Breast epithelium (tissue), 4 donors: ENCODE measurements around the gene ACOXL. TPM values are rescaled to one million over a fixed set of nuclear protein-coding genes. Genes with fewer than 3 reads are reported as not detected.

Experiments
- DNase-seq, 2 donors: peaks; one replicate each; pipeline ENCODE4 v3.0.0-alpha.2; 2019; ENCODE audit warnings: low spot score in 2 of 2
- H3K27ac ChIP-seq, 2 donors: fragments of 200-600 bp; sonication (generic) in 1 of 2; one replicate each; pipeline ENCODE4 v1.5.1; 2016 to 2019; ENCODE audit warnings: mild to moderate bottlenecking in 1 of 2
- H3K27me3 ChIP-seq, 2 donors: fragments of 200-600 bp; sonication (generic) in 1 of 2; one replicate each; pipeline versions ENCODE4 v1.5.1 to v1.6.0; 2017 to 2019; ENCODE audit warnings: control low read depth in 1 of 2, mild to moderate bottlenecking in 1 of 2
- H3K36me3 ChIP-seq: fragments of 200-600 bp; one replicate; pipeline ENCODE4 v1.5.1; 2019
- H3K4me1 ChIP-seq, 2 donors: fragments of 200-600 bp; sonication (generic); one replicate each; pipeline ENCODE4 v1.5.1; 2016 to 2019; ENCODE audit warnings: control low read depth in 1 of 2
- H3K4me3 ChIP-seq, 3 donors: fragments of 200-600 bp; sonication (generic); 1 replicate in 2 of 3; 2 replicates in 1 of 3; pipeline ENCODE4 v1.5.1; 2016 to 2019; ENCODE audit warnings: mild to moderate bottlenecking in 3 of 3, moderate library complexity in 2 of 3
- H3K9me3 ChIP-seq, 2 donors: fragments of 200-600 bp; sonication (generic) in 1 of 2; one replicate each; pipeline ENCODE4 v1.5.1; 2016 to 2019; ENCODE audit warnings: control low read depth in 1 of 2
- CTCF ChIP-seq, 3 donors: fragments of 450-650 bp; IDR thresholded peaks; one replicate each; pipeline ENCODE4 v1.5.1; 2016 to 2017; ENCODE audit warnings: antibody characterized with exemption in 3 of 3, mild to moderate bottlenecking in 3 of 3, moderate library complexity in 3 of 3
- POLR2A ChIP-seq: fragments of 450-650 bp; IDR thresholded peaks from one replicate; pipeline ENCODE4 v1.6.1; 2016; ENCODE audit warnings: antibody characterized with exemption, mild to moderate bottlenecking, moderate library complexity
- POLR2AphosphoS5 ChIP-seq, 3 donors: sonication (generic); formaldehyde crosslinking; IDR thresholded peaks; one replicate each; pipeline ENCODE4 v1.6.1; 2017; ENCODE audit warnings: antibody characterized with exemption in 3 of 3
- intact Hi-C: fragments of 100-400 bp; cut with DNase I; formaldehyde crosslinking; loops from one replicate; pipeline ENCODE4 v1.15.1; 2023; ENCODE audit warnings: low total_unique reads
- total RNA-seq, 3 donors: library from RNA; depleted of rRNA; stranded (reverse); fragments of >200 nt; gene quantifications; one replicate each; pipeline ENCODE4 v1.1.0, GENCODE V29; 2016

Gene ACOXL
- total RNA-seq, 3 donors from 2014 or later = not detected

DNA sequence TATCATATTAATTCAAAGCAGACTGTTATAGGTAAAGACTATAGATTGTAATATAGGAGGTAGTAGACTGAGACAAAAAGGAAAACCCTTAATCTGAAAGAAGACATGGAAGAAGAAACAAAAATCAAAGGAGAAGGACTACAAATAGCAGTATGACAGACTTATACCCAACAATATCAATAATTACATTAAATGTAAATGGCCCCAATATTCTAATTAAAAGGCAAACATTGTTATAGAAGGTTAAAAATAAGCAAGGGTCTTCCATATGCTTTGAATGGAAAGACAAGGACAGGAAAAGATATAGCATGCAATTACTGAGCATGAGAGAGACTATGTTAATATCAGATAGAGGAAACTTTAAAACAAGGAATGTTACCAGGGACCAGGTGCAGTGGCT lies 278.8 kb downstream of the ACOXL start:
- no peak for DNase-seq
- Histone ChIP-seq H3K27me3 (no peaks in the 10 kb centered on the region), H3K27ac (no peak overlapping the region), H3K4me3 (no peak overlapping the region), H3K36me3 (no peaks in the 10 kb centered on the region), H3K4me1 (no peaks in the 10 kb centered on the region), H3K9me3 (peaks cover 7 to 29% of the 10 kb centered on the region in 2 donors)
- no peak for TF ChIP-seq CTCF (IDR thresholded peaks at IDR 0.05)
- no peak for TF ChIP-seq POLR2AphosphoS5 (IDR thresholded peaks at IDR 0.05)
- TF ChIP-seq POLR2A = no peak
- intact Hi-C loops = no loop called here

- Histone ChIP-seq H3K4me3 (no peak overlapping the region), H3K36me3 (no peaks in the 10 kb centered on the region), H3K27ac (no peak overlapping the region), H3K4me1 (no peaks in the 10 kb centered on the region), H3K9me3 (peaks cover 7 to 29% of the 10 kb centered on the region in 2 donors), H3K27me3 (no peaks in the 10 kb centered on the region)
- TF ChIP-seq CTCF (IDR thresholded peaks at IDR 0.05) (no peak), POLR2A (no peak), POLR2AphosphoS5 (IDR thresholded peaks at IDR 0.05) (no peak)
- DNase-seq = no peak
- intact Hi-C loops = no loop called here
Observed at GRCh38 chr2:111015283-111015995, 283.1 kb downstream of the ACOXL start.

GRCh38 chr2:111017034-111017622 lies 284.8 kb downstream of the ACOXL start:
- H3K4me3 ChIP-seq = no peak overlapping the region
- H3K36me3 ChIP-seq = no peaks in the 10 kb centered on the region
- intact Hi-C loops = no loop called here
- no peak overlapping the region for H3K27ac ChIP-seq
- no peaks in the 10 kb centered on the region for H3K27me3 ChIP-seq
- peaks cover 4 to 13% of the 10 kb centered on the region in 2 donors for H3K9me3 ChIP-seq
- H3K4me1 ChIP-seq = no peaks in the 10 kb centered on the region
- TF ChIP-seq CTCF (IDR thresholded peaks at IDR 0.05) = no peak
- TF ChIP-seq POLR2A = no peak
- TF ChIP-seq POLR2AphosphoS5 (IDR thresholded peaks at IDR 0.05) = no peak
- DNase-seq = no peak

DNA sequence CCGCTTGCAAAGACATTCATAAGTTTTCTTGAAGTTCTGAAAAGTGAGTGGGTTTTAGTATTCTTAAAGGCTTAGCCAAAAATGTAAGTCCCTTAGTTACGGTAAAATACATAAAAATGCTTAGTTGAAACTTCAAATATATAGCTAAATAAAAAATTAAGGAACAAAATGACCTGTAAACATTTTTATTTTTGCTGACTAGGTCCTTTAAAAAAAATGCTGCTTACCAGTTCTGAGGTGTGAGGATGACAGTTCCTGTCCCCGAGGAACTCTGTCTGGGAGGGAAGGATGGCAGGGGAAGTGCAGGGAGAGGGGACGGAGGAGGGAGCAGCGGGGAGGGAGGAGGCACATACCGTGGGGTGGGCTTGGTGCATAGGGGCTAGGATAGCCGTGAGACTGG lies 285.5 kb downstream of the ACOXL start:
- no peaks in the 10 kb centered on the region for H3K36me3 ChIP-seq
- no peaks in the 10 kb centered on the region for H3K27me3 ChIP-seq
- no peak for TF ChIP-seq POLR2A
- no peak for TF ChIP-seq POLR2AphosphoS5 (IDR thresholded peaks at IDR 0.05)
- TF ChIP-seq CTCF (IDR thresholded peaks at IDR 0.05) = no peak
- no peak overlapping the region for H3K4me3 ChIP-seq
- DNase-seq = no peak
- peaks cover 4 to 10% of the 10 kb centered on the region in 2 donors for H3K9me3 ChIP-seq
- H3K27ac ChIP-seq = no peak overlapping the region
- no peaks in the 10 kb centered on the region for H3K4me1 ChIP-seq
- intact Hi-C loops = no loop called here

- Histone ChIP-seq H3K27ac (no peak overlapping the region), H3K4me1 (no peaks in the 10 kb centered on the region), H3K9me3 (peaks cover 0 to under 1% of the 10 kb centered on the region in 2 donors), H3K36me3 (no peaks in the 10 kb centered on the region), H3K27me3 (no peaks in the 10 kb centered on the region), H3K4me3 (no peak overlapping the region)
- TF ChIP-seq POLR2AphosphoS5 (IDR thresholded peaks at IDR 0.05) (no peak), POLR2A (no peak), CTCF (IDR thresholded peaks at IDR 0.05) (no peak)
- no peak for DNase-seq
- intact Hi-C loops = no loop called here
Observed at GRCh38 chr2:111019381-111019780, 287.0 kb downstream of the ACOXL start.
